GM19467 (cell line): ENCODE data around the gene ALK.

Experiments used
- ATAC-seq: cut with Tn5 transposase; IDR thresholded peaks from one replicate; pipeline ENCODE4 v1.9.1; 2021; ENCODE audit warnings: mild to moderate bottlenecking, moderate library complexity; ENCODE audit not compliant: unreplicated experiment

Gene ALK

DNA sequence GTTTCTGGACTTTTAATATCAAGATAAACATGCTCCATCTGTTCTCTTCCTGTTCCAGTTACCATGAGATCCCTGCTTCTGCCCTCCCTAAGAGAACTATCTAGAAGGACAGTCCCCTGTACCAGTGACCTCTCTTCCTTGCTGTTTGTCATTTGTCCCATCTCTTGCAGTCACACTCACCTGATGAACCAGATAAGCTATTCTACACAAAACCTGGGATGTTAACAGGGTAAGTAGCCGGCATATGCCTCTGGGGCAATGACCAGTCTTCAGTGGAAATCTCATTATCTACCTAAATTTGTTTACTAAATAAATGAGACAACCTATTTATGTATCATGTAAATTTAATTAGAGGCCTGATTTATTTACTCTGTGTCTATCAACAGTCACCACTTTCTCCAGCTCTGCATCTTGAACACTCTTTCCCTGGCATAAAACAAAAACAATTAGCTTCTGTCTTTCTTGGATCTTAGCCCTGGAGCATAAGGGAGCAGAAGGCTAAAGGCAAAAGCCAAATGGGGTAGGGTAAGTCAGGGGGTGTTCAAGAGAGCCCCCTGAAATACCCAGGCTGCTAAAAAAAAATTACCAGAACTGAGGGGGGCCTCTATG is 337.7 kb downstream of the ALK start:
- no peak for ATAC-seq

GRCh38 chr2:29583104-29583503 is 338.3 kb downstream of the ALK start:
- ATAC-seq: no peak

DNA sequence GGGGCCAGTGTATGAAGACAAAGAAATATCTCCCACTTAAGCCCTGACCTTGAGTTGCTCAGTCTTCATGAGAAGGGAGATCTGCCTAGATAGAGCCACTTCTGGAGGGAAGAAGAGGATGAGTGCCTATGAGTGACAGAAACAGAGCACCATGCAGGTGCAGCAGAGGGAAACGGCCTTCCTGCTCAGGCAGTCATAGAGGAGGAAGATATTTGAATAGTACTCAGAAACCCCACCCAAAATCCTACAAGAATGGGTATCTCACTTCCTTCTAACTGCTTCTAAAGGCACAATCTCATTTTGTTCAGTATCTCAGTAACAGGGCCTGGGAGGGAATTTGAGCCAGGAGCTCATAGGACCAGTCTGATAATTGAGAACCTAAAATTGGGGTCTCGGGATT is 339.3 kb downstream of the ALK start:
- ATAC-seq: no peak

- no peak for ATAC-seq
Measured at GRCh38 chr2:29580223-29580622, 341.2 kb downstream of the ALK start.

- ATAC-seq: no peak
Measured at GRCh38 chr2:29579495-29580169, 341.8 kb downstream of the ALK start.

- no peak for ATAC-seq
Measured at GRCh38 chr2:29578084-29578598, 343.2 kb downstream of the ALK start.

DNA sequence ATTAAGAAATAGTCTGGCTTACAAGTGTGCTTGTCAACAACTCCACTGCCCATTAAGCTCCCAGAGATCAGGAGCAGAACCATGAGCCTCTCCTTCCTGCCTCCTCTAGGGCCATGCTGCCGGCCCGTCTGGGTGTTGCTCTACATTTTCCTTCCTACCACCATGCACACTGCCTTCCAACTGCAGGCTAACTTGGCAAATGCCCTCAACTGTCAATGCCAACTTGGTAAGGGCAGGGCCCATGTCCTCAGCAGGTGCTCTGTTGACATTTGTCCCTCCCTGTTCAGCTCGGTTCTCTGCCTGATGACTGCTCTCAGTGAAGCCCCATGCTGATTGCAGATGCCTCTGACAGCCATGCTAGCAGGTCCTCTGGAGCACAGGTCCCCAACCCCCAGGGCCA is 345.2 kb downstream of the ALK start:
- no peak for ATAC-seq

DNA sequence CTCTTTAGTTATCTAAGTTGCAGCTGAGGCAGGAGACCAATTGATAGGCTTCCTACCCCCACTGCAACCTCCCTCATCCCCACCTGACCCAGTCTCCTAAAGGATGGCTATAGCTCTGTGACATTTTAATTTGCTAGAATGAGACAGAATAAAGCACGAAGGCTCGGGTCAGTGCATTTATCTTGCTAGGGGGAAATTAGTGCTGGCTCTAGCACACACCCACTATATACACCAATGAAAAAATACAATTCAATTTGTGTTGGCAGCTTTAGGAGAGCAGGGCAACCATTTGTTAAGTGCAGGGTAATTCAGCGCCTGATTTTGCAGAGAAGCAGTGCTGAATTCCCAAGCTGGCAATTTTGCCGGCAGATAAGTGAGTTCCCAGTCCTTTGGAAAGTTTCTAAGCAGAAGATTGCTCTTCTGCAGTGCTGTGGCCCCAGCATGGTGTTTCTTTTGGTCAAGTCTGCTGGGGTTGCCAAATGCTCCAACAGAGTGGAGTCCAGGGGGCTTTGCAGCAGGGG is 346.0 kb downstream of the ALK start:
- ATAC-seq: no peak

DNA sequence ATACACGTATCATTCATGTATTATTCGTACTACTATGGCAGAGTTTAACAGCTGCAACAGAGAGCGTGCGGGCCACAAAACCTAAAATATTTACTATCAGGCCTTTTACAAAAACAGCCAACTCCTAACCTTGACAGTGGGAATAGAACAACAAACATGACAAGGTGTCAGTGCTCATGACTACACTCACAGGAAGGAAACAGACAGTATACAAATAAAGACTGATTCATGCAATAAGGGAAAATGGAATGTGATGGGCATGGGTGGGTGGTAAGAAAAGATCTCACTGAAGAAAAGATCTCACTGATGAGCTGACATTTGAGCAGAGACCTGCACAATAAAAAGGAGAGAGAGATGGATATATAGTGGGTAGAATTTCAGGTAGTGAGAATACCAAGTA is 347.8 kb downstream of the ALK start:
- no peak for ATAC-seq

DNA sequence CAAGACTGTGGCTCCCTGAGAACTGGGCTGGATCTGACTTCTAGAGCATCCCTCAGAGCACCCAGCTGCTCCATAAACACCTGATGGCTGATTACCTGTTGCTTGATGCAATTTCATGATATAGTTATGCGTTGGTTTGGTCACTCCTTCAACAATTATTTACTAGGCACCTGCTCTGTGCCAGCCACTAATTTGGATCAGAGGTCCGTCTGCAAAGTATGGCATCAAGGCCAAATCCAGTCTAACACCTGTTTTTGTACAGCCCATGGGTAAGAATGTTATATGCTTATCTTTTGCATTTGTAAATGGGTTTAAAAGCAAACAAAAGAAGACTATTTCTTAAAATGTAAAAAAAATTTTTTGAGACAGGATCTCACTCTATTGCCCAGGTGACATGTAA is 348.2 kb downstream of the ALK start:
- ATAC-seq: no peak

DNA sequence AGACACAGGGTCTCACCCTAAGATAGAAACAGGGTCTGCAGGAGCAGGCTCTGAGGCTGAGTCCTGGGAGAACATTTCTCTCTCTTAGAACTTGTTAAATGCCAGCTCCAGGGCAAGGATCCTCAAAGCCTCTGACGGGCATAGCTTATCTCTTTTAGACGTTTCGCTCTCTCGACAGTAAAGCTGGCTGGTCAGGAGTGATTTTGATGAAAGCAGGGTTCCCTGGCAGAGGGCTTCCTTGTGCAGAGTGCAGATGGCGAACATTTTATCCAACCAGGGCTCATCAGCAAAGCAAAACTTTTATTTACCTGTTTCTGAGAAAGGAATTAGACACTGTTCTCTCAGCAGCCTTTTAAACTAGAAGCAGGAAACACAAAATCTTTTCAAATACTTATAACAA is 350.8 kb downstream of the ALK start:
- ATAC-seq: no peak

- no peak for ATAC-seq
Measured at GRCh38 chr2:29567906-29568520, 353.4 kb downstream of the ALK start.

GRCh38 chr2:29563697-29564096 is 357.7 kb downstream of the ALK start:
- ATAC-seq: no peak

DNA sequence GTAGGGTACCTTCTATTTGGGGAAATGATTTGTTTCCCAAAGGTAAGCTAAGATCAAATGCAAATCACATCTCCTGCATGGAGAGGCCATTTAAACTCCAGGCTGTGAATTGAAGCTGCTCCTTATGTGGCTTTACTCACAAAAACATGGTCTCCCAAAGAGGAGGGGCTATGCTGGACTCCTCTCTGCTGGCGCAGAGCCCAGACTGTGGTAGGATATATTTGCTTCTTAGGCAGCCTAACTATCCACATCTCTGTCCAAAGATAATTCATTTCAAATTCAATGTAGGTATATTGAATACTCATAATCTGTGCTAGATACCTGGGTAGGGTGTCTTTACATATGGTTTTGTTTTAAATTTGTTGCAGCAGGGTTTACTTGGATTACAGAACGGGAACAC is 358.5 kb downstream of the ALK start:
- no peak for ATAC-seq

- no peak for ATAC-seq
Measured at GRCh38 chr2:29562319-29562718, 359.1 kb downstream of the ALK start.

DNA sequence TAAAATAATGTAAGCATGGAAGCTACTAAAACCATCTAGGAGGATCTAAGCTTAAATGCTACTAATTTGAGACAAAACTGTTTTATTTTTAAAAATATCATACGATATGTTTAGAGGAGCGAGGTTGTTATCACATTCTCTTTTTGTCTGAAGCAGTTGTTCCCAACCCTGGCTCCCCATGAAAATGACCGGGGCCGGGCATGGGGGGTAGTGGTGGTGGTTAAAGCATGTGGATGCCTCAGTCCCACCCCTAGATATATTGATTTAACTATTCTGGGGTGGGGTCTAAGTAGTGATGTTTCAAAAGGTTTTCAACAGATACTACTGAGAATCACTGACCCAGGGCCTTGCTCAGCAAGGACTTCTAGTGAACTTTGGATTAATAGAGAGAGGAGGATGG is 359.8 kb downstream of the ALK start:
- no peak for ATAC-seq

DNA sequence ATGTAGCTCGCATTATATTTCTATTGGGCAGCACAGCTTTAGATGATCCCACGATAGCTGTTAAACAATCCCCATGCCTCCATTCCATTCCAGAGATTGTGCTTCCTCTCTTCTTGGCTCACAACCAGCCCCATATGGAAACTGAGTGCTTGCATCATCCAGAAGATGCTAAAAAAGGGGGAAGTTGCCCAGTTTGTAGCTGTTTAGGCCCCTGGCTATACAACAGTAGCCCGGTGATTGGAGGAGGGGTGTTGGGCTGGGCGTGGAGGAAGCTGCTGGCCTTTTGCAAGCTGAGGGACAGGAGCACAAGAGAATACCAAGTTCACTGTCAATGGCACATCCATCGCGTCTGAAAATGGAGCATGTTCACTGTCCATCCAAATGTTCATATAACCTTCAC is 360.2 kb downstream of the ALK start:
- ATAC-seq: no peak

- no peak for ATAC-seq
Measured at GRCh38 chr2:29560566-29560965, 360.8 kb downstream of the ALK start.

- no peak for ATAC-seq
Measured at GRCh38 chr2:29560030-29560429, 361.4 kb downstream of the ALK start.

- no peak for ATAC-seq
Measured at GRCh38 chr2:29559578-29559977, 361.8 kb downstream of the ALK start.

GRCh38 chr2:29558097-29558496 is 363.3 kb downstream of the ALK start:
- ATAC-seq: no peak

- no peak for ATAC-seq
Measured at GRCh38 chr2:29557268-29557667, 364.1 kb downstream of the ALK start.
